Measurements from ENCODE around the gene CHI3L1. TPM values are rescaled to one million over a fixed set of nuclear protein-coding genes. Genes with fewer than 3 reads are reported as not detected.

CHI3L1 gene
- total RNA-seq, 1 donor from 2014 or later, result not detected

DNA sequence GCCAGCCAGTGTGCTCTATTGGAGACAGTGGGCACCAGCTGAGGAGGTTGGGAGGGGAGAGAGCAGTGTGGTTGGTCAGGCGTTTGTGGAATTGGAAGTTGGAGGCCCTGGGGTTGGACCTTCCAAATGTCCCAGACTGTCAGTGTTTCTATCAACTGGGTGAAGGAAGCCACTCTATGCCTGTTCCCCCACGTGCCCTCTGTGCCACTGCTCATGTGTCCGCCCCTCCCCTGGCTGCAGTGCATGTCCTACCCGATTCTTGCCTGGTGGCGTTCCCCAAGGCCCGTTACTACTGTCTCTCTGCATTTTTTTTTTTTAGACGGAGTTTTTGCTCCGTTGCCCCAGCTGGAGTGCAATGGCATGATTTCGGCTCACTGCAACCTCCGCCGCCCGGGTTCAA lies 37.9 kb downstream of the CHI3L1 start:
- TF ChIP-seq, protein P1, sequence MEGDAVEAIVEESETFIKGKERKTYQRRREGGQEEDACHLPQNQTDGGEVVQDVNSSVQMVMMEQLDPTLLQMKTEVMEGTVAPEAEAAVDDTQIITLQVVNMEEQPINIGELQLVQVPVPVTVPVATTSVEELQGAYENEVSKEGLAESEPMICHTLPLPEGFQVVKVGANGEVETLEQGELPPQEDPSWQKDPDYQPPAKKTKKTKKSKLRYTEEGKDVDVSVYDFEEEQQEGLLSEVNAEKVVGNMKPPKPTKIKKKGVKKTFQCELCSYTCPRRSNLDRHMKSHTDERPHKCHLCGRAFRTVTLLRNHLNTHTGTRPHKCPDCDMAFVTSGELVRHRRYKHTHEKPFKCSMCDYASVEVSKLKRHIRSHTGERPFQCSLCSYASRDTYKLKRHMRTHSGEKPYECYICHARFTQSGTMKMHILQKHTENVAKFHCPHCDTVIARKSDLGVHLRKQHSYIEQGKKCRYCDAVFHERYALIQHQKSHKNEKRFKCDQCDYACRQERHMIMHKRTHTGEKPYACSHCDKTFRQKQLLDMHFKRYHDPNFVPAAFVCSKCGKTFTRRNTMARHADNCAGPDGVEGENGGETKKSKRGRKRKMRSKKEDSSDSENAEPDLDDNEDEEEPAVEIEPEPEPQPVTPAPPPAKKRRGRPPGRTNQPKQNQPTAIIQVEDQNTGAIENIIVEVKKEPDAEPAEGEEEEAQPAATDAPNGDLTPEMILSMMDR (IDR thresholded peaks at IDR 0.05; ENCODE audit: unreplicated experiment), result no peak
- H3K27ac Mint-ChIP-seq, result no peak overlapping the region
- no peak for DNase-seq (ENCODE audit: low spot score, unreplicated experiment)
- H3K36me3 Mint-ChIP-seq (ENCODE audit: insufficient read depth), result no peaks in the 10 kb centered on the region
- H3K4me1 Mint-ChIP-seq (ENCODE audit: low read depth), result peaks cover 29% of the 10 kb centered on the region
- peaks cover under 1% of the 10 kb centered on the region for H3K27me3 Mint-ChIP-seq
- H3K4me3 Mint-ChIP-seq (ENCODE audit: low read depth), result peak overlapping the region; percentile 16
- H3K9me3 Mint-ChIP-seq (ENCODE audit: low read depth), result no peaks in the 10 kb centered on the region

DNA sequence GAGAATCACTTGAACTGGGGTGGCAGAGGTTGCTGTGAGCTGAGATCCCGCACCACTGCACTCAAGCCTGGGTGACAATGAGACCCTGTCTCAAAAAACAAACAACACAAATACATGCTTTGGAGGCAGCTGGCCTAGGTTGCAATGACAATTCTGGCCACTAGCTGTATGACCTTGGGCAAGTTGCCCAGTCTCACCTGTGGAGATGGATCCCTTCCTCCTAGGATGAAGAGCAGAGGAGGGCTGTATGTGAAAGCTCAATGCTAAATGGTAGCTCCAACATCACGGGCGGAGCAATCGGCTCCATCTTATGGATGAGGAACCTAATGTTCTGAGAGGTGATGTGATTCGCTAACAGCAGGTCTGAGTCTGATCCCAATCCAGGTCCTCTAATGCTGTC lies 38.4 kb downstream of the CHI3L1 start:
- no peaks in the 10 kb centered on the region for H3K27me3 Mint-ChIP-seq
- TF ChIP-seq, protein P1 (IDR thresholded peaks at IDR 0.05; ENCODE audit: unreplicated experiment), result peak; percentile 44
- H3K36me3 Mint-ChIP-seq (ENCODE audit: insufficient read depth), result no peaks in the 10 kb centered on the region
- no peak overlapping the region for H3K27ac Mint-ChIP-seq
- H3K9me3 Mint-ChIP-seq (ENCODE audit: low read depth), result no peaks in the 10 kb centered on the region
- no peak overlapping the region for H3K4me3 Mint-ChIP-seq (ENCODE audit: low read depth)
- no peak for DNase-seq (ENCODE audit: low spot score, unreplicated experiment)
- peaks cover 25% of the 10 kb centered on the region for H3K4me1 Mint-ChIP-seq (ENCODE audit: low read depth)

DNA sequence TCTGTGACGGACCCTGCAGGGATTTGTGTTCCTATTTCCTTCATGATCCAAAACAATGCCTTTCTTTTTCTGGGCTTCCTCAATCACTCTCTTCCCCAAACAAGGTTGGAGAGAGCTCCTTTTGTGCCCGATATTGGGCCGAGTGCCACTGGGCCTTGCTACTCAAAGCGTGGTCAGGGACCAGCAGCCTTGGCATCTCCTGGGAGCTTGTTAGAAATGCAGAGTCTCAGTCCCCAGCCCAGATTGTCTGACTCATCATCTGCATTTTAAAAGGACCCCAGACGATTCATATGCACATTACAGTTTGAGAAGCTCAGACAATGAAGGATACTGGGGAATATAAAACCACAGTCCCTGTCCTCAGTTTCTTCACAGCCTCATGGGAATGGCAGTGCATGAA lies 39.1 kb downstream of the CHI3L1 start:
- Mint-ChIP-seq H3K4me1 (ENCODE audit: low read depth) (peaks cover 17% of the 10 kb centered on the region), H3K9me3 (ENCODE audit: low read depth) (no peaks in the 10 kb centered on the region), H3K4me3 (ENCODE audit: low read depth) (no peak overlapping the region)

DNA sequence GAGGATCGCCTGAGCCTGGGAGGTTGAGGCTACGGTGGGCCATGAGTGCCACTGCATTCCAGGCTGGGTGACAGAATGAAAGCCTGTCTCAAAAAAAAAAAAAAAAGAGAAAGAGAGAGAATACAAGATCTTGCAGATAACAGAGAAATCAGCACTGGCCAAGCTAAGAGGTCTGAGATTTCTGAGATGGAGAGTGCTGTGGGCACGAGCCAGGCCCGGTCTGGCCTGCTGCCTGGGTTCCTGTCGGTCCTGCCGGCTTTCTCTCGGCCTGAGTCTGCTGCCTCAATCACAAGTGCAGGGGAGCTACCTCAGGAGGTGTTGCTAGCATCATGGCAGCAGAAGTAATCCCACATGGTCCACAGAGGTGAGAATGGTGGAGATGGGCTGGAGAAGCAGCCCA lies 40.0 kb downstream of the CHI3L1 start:
- H3K9me3 Mint-ChIP-seq (ENCODE audit: low read depth), result no peaks in the 10 kb centered on the region
- TF ChIP-seq, protein P1 (IDR thresholded peaks at IDR 0.05; ENCODE audit: unreplicated experiment), result no peak
- no peak for DNase-seq (ENCODE audit: low spot score, unreplicated experiment)
- H3K27ac Mint-ChIP-seq, result no peak overlapping the region
- H3K27me3 Mint-ChIP-seq, result peaks cover 2% of the 10 kb centered on the region
- H3K4me3 Mint-ChIP-seq (ENCODE audit: low read depth), result no peak overlapping the region
- peaks cover 14% of the 10 kb centered on the region for H3K4me1 Mint-ChIP-seq (ENCODE audit: low read depth)
- H3K36me3 Mint-ChIP-seq (ENCODE audit: insufficient read depth), result no peaks in the 10 kb centered on the region

More for the DNA sequence above, 39.1 kb downstream of the CHI3L1 start:
- no peaks in the 10 kb centered on the region for H3K27me3 Mint-ChIP-seq
- no peaks in the 10 kb centered on the region for H3K36me3 Mint-ChIP-seq (ENCODE audit: insufficient read depth)
- TF ChIP-seq, protein P1 (IDR thresholded peaks at IDR 0.05; ENCODE audit: unreplicated experiment), result no peak
- no peak for DNase-seq (ENCODE audit: low spot score, unreplicated experiment)
- no peak overlapping the region for H3K27ac Mint-ChIP-seq

DNA sequence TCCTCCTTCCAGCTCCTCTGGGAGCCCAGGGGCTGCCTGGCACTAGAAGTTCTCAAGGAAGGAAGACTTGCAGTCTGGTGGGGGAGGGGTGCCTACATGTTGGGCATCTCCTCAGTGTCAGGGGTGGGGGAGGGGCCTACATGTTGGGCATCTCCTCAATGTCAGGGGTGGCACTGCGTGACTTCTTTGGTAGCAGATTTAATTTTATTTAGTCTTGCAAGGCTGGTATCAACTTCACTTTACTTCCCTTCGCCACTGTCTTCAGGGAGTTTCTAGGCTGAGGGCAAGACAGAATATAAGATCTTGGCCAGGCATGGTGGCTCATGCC lies 40.5 kb downstream of the CHI3L1 start:
- DNase-seq (ENCODE audit: low spot score, unreplicated experiment), result no peak
- H3K4me1 Mint-ChIP-seq (ENCODE audit: low read depth), result peaks cover 14% of the 10 kb centered on the region

More for the DNA sequence above, 40.5 kb downstream of the CHI3L1 start:
- Mint-ChIP-seq H3K27ac (no peak overlapping the region), H3K4me3 (ENCODE audit: low read depth) (no peak overlapping the region), H3K9me3 (ENCODE audit: low read depth) (no peaks in the 10 kb centered on the region), H3K36me3 (ENCODE audit: insufficient read depth) (no peaks in the 10 kb centered on the region), H3K27me3 (peaks cover 2% of the 10 kb centered on the region)
- TF ChIP-seq, protein P1 (IDR thresholded peaks at IDR 0.05; ENCODE audit: unreplicated experiment), result no peak
